HepG2 (cell line): ENCODE data around the gene DENND4B. TPM values are rescaled to one million over a fixed set of nuclear protein-coding genes. Genes with fewer than 3 reads are reported as not detected.

Source experiments
- BRD4 ChIP-seq: sonication (generic); formaldehyde crosslinking; IDR thresholded peaks from 2 replicates; pipeline ENCODE4 v1.4.0; 2020; ENCODE audit warnings: missing genetic modification reagents
- DNMT3B ChIP-seq: conservative IDR thresholded peaks from 2 replicates; pipeline ENCODE4 v1.6.1; 2016; ENCODE audit warnings: missing biosample characterization, control low read depth
- HOXA3 ChIP-seq: sonication (generic); formaldehyde crosslinking; IDR thresholded peaks from 2 replicates; pipeline ENCODE4 v1.5.0; 2020; ENCODE audit warnings: missing genetic modification reagents
- JUNB ChIP-seq: sonication (generic); formaldehyde crosslinking; IDR thresholded peaks from 2 replicates; pipeline ENCODE4 v1.8.0; 2022; ENCODE audit warnings: missing genetic modification reagents, mild to moderate bottlenecking, borderline replicate concordance
- KDM5A ChIP-seq: fragments of 200-600 bp; sonication (generic); IDR thresholded peaks from 2 replicates; pipeline ENCODE4 v1.7.0; 2018; ENCODE audit warnings: antibody characterized with exemption, mild to moderate bottlenecking, low read length, borderline replicate concordance
- MXD4 ChIP-seq: IDR thresholded peaks from 2 replicates; pipeline ENCODE4 v1.6.1; 2016; ENCODE audit warnings: mild to moderate bottlenecking, missing biosample characterization, missing genetic modification reagents
- POLR2G ChIP-seq: fragments of 200-400 bp; formaldehyde crosslinking; IDR thresholded peaks from 2 replicates; pipeline ENCODE4 v1.6.1; 2018; ENCODE audit warnings: mild to moderate bottlenecking, low read depth, low read length, moderate library complexity
- RAD51 ChIP-seq: fragments of 450-650 bp; IDR thresholded peaks from 2 replicates; pipeline ENCODE4 v1.6.1; 2016; ENCODE audit warnings: borderline replicate concordance
- SIX1 ChIP-seq: sonication (generic); formaldehyde crosslinking; IDR thresholded peaks from 2 replicates; pipeline ENCODE4 v1.4.0; 2020; ENCODE audit warnings: missing genetic modification reagents, borderline replicate concordance
- SMARCE1 ChIP-seq: fragments of 450-650 bp; IDR thresholded peaks from 2 replicates; pipeline ENCODE4 v1.6.1; 2017; ENCODE audit warnings: borderline replicate concordance
- SUZ12 ChIP-seq: fragments of 150-350 bp; IDR thresholded peaks from 2 replicates; pipeline ENCODE4 v1.6.1; 2014; ENCODE audit warnings: low read depth, low read length
- ZFYVE20 ChIP-seq: sonication (generic); formaldehyde crosslinking; IDR thresholded peaks from 2 replicates; pipeline ENCODE4 v1.8.0; 2023; ENCODE audit warnings: low read depth, mild to moderate bottlenecking, moderate library complexity, missing genetic modification reagents, borderline replicate concordance
- ZNF17 ChIP-seq: sonication (generic); formaldehyde crosslinking; IDR thresholded peaks from 2 replicates; pipeline ENCODE4 v1.5.0; 2020; ENCODE audit warnings: mild to moderate bottlenecking, missing genetic modification reagents
- ZNF24 ChIP-seq: fragments of 450-650 bp; IDR thresholded peaks from 2 replicates; pipeline ENCODE4 v1.6.1; 2017; ENCODE audit warnings: antibody characterized with exemption, mild to moderate bottlenecking
- ZNF407 ChIP-seq: sonication (generic); formaldehyde crosslinking; IDR thresholded peaks from one replicate; pipeline ENCODE4 v1.5.1; 2020; ENCODE audit warnings: mild to moderate bottlenecking, missing genetic modification reagents; ENCODE audit errors: not compliant biosample characterization
- ZNF441 ChIP-seq: sonication (generic); formaldehyde crosslinking; IDR thresholded peaks from 2 replicates; pipeline ENCODE4 v1.7.0; 2021; ENCODE audit warnings: missing genetic modification reagents, borderline replicate concordance
- ZNF639 ChIP-seq: conservative IDR thresholded peaks from 2 replicates; pipeline ENCODE4 v1.6.1; 2018; ENCODE audit warnings: missing genetic modification reagents
- ZNF652 ChIP-seq: IDR thresholded peaks from 2 replicates; pipeline ENCODE4 v1.6.1; 2016; ENCODE audit warnings: low read depth, borderline replicate concordance
- polyA plus RNA-seq, 8 experiments: library from polyadenylated mRNA; depleted of rRNA in 3 of 8; stranded (reverse) in 7 of 8; unstranded in 1 of 8; fragments of >200 nt; fragmentation: Illumina TruSeq in 4 of 8; extraction: Trizol in 4 of 8; gene quantifications; 2 replicates each; pipeline versions ENCODE4 v1.2.1 to v1.2.3, GENCODE V29; 2011 to 2016; ENCODE audit warnings: low read depth in 4 of 8, missing spikeins in 1 of 8, mixed read lengths in 1 of 8; ENCODE audit not compliant: insufficient read depth in 1 of 8
- total RNA-seq, 5 experiments: library from RNA; depleted of rRNA; stranded (reverse); fragments of >200 nt; fragmentation: Illumina TruSeq; extraction: Trizol; gene quantifications; 2 replicates each; pipeline ENCODE4 v1.2.3, GENCODE V29; 2016; ENCODE audit warnings: low read depth in 1 of 5

DENND4B gene
- total and polyA plus RNA-seq, 2 of the 13 experiments (the other 11 are each of a cell fraction or from before 2014, with no cell fraction given): 15.1 to 20.3 TPM

- TF ChIP-seq POLR2G (peak; percentile 94), ZNF639 (CRISPR knock-in tag) (peak; percentile 86), SUZ12 (peak; percentile 60), ZNF24 (0 out of 2 replicates have a peak, but pooled peaks have one; percentile 35), SMARCE1 (no peak), JUNB (no peak), ZNF652 (CRISPR knock-in tag) (0 out of 2 replicates have a peak, but pooled peaks have one; percentile 8), ZNF17 (CRISPR knock-in tag) (peak; percentile 25; the same call in 1 of the 2 replicates), MXD4 (CRISPR knock-in tag) (peak; percentile 16), ZNF441 (0 out of 2 replicates have a peak, but pooled peaks have one; percentile 35), DNMT3B (CRISPR knock-in tag) (0 out of 2 replicates have a peak, but pooled peaks have one; percentile 26), RAD51 (no peak), ZFYVE20 (CRISPR knock-in tag) (0 out of 2 replicates have a peak, but pooled peaks have one; percentile 69), BRD4 (0 out of 2 replicates have a peak, but pooled peaks have one; percentile 42), ZNF407 (peak; percentile 95), SIX1 (CRISPR knock-in tag) (peak; percentile 18; the same call in 1 of the 2 replicates), HOXA3 (CRISPR knock-in tag) (peak; percentile 59), KDM5A (peak; percentile 68; the same call in 1 of the 2 replicates)
Measured at GRCh38 chr1:153977250-153978240, 31.0 kb upstream of the DENND4B start, which contains the start of gene JTB (continued).
